IMR-90 (cell line): ENCODE results near the gene UBE3A. TPM values are rescaled to one million over a fixed set of nuclear protein-coding genes. Genes with fewer than 3 reads are reported as not detected.

ENCODE experiments used
- ATAC-seq: fragments of 200-7000 bp; cut with Tn5 transposase; 2 replicates; pipeline ENCODE4 v1.9.1; 2020; ENCODE audit warnings: low read depth, mild to moderate bottlenecking, moderate library complexity
- BruUV-seq: library from RNA; stranded (reverse); fragments of 400-500 nt; replicated peaks from 2 replicates; lab custom pipeline; 2021; lab: Mats Ljungman, UMichigan
- CTCF ChIA-PET: fragments of 300-600 bp; formaldehyde crosslinking; extraction: SDS; loops from one replicate; lab custom pipeline; 2021; ENCODE audit warnings: antibody characterized with exemption; lab: Yijun Ruan, JAX
- POLR2A ChIA-PET: fragments of 300-600 bp; sonication (Branson Sonifier 250); formaldehyde crosslinking; loops from one replicate; lab custom pipeline; 2022; ENCODE audit warnings: antibody characterized with exemption; ENCODE audit not compliant: unreplicated experiment; lab: Charles Lee
- DNase-seq: peaks from one replicate; pipeline ENCODE4 v3.0.0; 2013
- H2AFZ ChIP-seq: replicated peaks from 2 replicates; pipeline ENCODE3; 2013; ENCODE audit warnings: low read length, mild to moderate bottlenecking; ENCODE audit not compliant: poor library complexity
- H2AK5ac ChIP-seq: 2 replicates; pipeline ENCODE4 v1.6.1; 2013; ENCODE audit warnings: low read depth, low read length, inconsistent platforms
- H2AK9ac ChIP-seq: replicated peaks from 2 replicates; pipeline ENCODE3; 2013; ENCODE audit warnings: mild to moderate bottlenecking, low read depth, low read length, moderate library complexity; ENCODE audit not compliant: poor library complexity
- H2BK120ac ChIP-seq: 2 replicates; pipeline ENCODE4 v1.6.1; 2013; ENCODE audit warnings: low read depth, low read length, inconsistent platforms
- H2BK15ac ChIP-seq: 3 replicates; pipeline ENCODE4 v1.6.1; 2013; ENCODE audit warnings: low read depth, low read length, inconsistent platforms
- H2BK20ac ChIP-seq: 2 replicates; pipeline ENCODE4 v1.6.1; 2013; ENCODE audit warnings: low read depth, mild to moderate bottlenecking, inconsistent platforms, low read length, moderate library complexity
- H2BK5ac ChIP-seq: 2 replicates; pipeline ENCODE4 v1.6.1; 2013; ENCODE audit warnings: mild to moderate bottlenecking, low read depth, low read length, inconsistent platforms; ENCODE audit not compliant: poor library complexity, severe bottlenecking
- H3K14ac ChIP-seq: replicated peaks from 2 replicates; pipeline ENCODE4 v1.6.1; 2013; ENCODE audit warnings: low read depth, low read length, inconsistent platforms
- H3K18ac ChIP-seq: 2 replicates; pipeline ENCODE4 v1.6.1; 2013; ENCODE audit warnings: low read depth, low read length, control low read depth
- H3K23ac ChIP-seq: 2 replicates; pipeline ENCODE4 v1.6.1; 2013; ENCODE audit warnings: low read depth, low read length, inconsistent platforms
- H3K27ac ChIP-seq: 2 replicates; pipeline ENCODE4 v1.5.1; 2013; ENCODE audit warnings: mild to moderate bottlenecking, control low read depth, low read length; ENCODE audit not compliant: insufficient read depth
- H3K27me3 ChIP-seq: 2 replicates; pipeline ENCODE4 v1.6.1; 2013; ENCODE audit warnings: low read length; ENCODE audit not compliant: control insufficient read depth, insufficient read depth
- H3K36me3 ChIP-seq: 2 replicates; pipeline ENCODE4 v1.6.1; 2013; ENCODE audit warnings: low read length, mixed read lengths; ENCODE audit not compliant: control insufficient read depth, insufficient read depth
- H3K4ac ChIP-seq: 2 replicates; pipeline ENCODE4 v1.6.1; 2013; ENCODE audit warnings: low read depth, low read length, inconsistent platforms
- H3K4me1 ChIP-seq: 2 replicates; pipeline ENCODE4 v1.6.1; 2013; ENCODE audit warnings: low read length, mixed read lengths; ENCODE audit not compliant: control insufficient read depth, insufficient read depth
- H3K4me2 ChIP-seq: 2 replicates; pipeline ENCODE4 v1.6.1; 2013; ENCODE audit warnings: low read depth, mild to moderate bottlenecking, control low read depth, low read length, moderate library complexity
- H3K4me3 ChIP-seq: 2 replicates; pipeline ENCODE4 v1.5.1; 2013; ENCODE audit warnings: low read depth, mild to moderate bottlenecking, control low read depth, low read length, moderate library complexity; ENCODE audit not compliant: insufficient read depth
- H3K56ac ChIP-seq: 2 replicates; pipeline ENCODE4 v1.6.1; 2013; ENCODE audit warnings: low read length, inconsistent platforms; ENCODE audit not compliant: insufficient read depth; ENCODE audit errors: extremely low read depth
- H3K79me1 ChIP-seq, 2 experiments: 2 replicates each; pipeline ENCODE4 v1.6.1; 2013; ENCODE audit warnings: low read length in 2 of 2, inconsistent platforms in 1 of 2, low read depth in 1 of 2
- H3K9ac ChIP-seq: 2 replicates; pipeline ENCODE4 v1.6.1; 2013; ENCODE audit warnings: low read depth, low read length, control low read depth
- H3K9me1 ChIP-seq: 2 replicates; pipeline ENCODE4 v1.6.1; 2013; ENCODE audit warnings: low read length, inconsistent platforms; ENCODE audit not compliant: insufficient read depth
- H3K9me3 ChIP-seq: 2 replicates; pipeline ENCODE4 v1.6.1; 2013; ENCODE audit warnings: low read length; ENCODE audit not compliant: control insufficient read depth, insufficient read depth
- H4K20me1 ChIP-seq: 2 replicates; pipeline ENCODE4 v1.6.1; 2013; ENCODE audit warnings: low read length, inconsistent platforms; ENCODE audit not compliant: insufficient read depth
- H4K5ac ChIP-seq: 2 replicates; pipeline ENCODE4 v1.6.1; 2013; ENCODE audit warnings: mild to moderate bottlenecking, low read depth, low read length, control low read depth
- H4K8ac ChIP-seq, 2 experiments: 2 replicates each; pipeline ENCODE4 v1.6.1; 2013; ENCODE audit warnings: low read depth in 2 of 2, low read length in 2 of 2, control low read depth in 1 of 2, inconsistent platforms in 1 of 2
- H4K91ac ChIP-seq: 2 replicates; pipeline ENCODE4 v1.6.1; 2013; ENCODE audit warnings: low read depth, low read length, inconsistent platforms; ENCODE audit not compliant: insufficient read depth
- BHLHE40 ChIP-seq: fragments of 150-350 bp; IDR thresholded peaks from 2 replicates; pipeline ENCODE4 v1.6.1; 2016; ENCODE audit warnings: mild to moderate bottlenecking, low read depth, low read length
- CTCF ChIP-seq: conservative IDR thresholded peaks from 2 replicates; pipeline ENCODE4 v1.5.1; 2012; ENCODE audit warnings: mild to moderate bottlenecking, low read depth, low read length, improper control_type of control experiment
- MAFK ChIP-seq: IDR thresholded peaks from 2 replicates; pipeline ENCODE4 v1.6.1; 2012; ENCODE audit warnings: low read depth, low read length, improper control_type of control experiment
- MAZ ChIP-seq: IDR thresholded peaks from 2 replicates; pipeline ENCODE4 v1.6.1; 2012; ENCODE audit warnings: low read depth, mild to moderate bottlenecking, low read length, improper control_type of control experiment, moderate library complexity, borderline replicate concordance
- NFE2L2 ChIP-seq: fragments of 150-350 bp; IDR thresholded peaks from 2 replicates; pipeline ENCODE4 v1.6.1; 2016; ENCODE audit warnings: low read depth, mild to moderate bottlenecking, low read length
- RFX5 ChIP-seq: IDR thresholded peaks from 2 replicates; pipeline ENCODE4 v1.8.0; 2012; ENCODE audit warnings: low read depth, mild to moderate bottlenecking, low read length, moderate library complexity
- WGBS, 2 experiments: methylation state at CpG; one replicate each; pipeline versions ENCODE4 v1.1.5 to v1.1.7; 2013; ENCODE audit warnings: missing lambda C conversion rate in 2 of 2; ENCODE audit not compliant: insufficient read length in 1 of 2; ENCODE audit errors: extremely low coverage in 2 of 2; 5-methylcytosine and 5-hydroxymethylcytosine counted together
- dilution Hi-C: fragments of 300-500 bp; cut with HindIII; formaldehyde crosslinking; loops from one replicate; pipeline ENCODE4 v1.14.3; 2018; ENCODE audit warnings: low sequenced_read_pairs; ENCODE audit not compliant: unreplicated experiment
- in situ Hi-C: fragments of 300-500 bp; cut with MboI; formaldehyde crosslinking; loops from 3 replicates; pipeline ENCODE4 v1.14.3; 2019; ENCODE audit warnings: low sequenced_read_pairs, inconsistent platforms, mixed read lengths
- intact Hi-C: fragments of 100-400 bp; cut with micrococcal nuclease; formaldehyde crosslinking; loops from 2 replicates; pipeline ENCODE4 v1.10.0; 2022
- polyA plus RNA-seq, 3 experiments: library from polyadenylated mRNA; depleted of rRNA; stranded (reverse); fragments of >200 nt; gene quantifications; 2 replicates each; pipeline ENCODE4 v1.2.3, GENCODE V29; 2012; ENCODE audit warnings: low replicate concordance in 1 of 3
- total RNA-seq: library from RNA; depleted of rRNA; stranded (reverse); fragments of >200 nt; gene quantifications from 2 replicates; pipeline ENCODE4 v1.2.3, GENCODE V29; 2012

UBE3A gene
- total and polyA plus RNA-seq, 2 of the 4 experiments (the other 2 are of a cell fraction): 19.3 to 53.2 TPM

DNA sequence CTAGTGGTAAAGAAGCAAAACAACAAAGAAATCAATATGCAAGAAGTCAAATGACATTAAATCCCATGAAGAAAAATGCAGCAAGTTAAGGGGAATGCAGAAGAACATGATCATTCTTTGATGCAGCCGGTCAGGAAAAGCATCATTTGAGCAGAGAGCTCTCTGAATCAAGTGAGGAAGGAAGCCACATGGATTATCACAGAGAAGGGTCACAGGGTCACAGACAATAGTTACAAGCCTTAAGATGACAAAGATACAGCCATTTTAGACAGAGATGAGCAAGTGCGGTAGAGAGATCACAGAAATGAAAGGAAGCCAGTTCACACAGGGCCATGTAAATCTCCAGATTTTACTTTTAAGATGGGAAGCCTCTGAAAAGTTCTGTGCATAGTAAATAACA, 43.9 kb downstream of the UBE3A start:
- no peak for ATAC-seq
- H3K4me2 ChIP-seq: no peak overlapping the region
- BruUV-seq: no TSS peak
- dilution Hi-C loops (no loop called here), intact Hi-C loops (no loop called here), in situ Hi-C loops (loop anchor here (5.0 kb wide), 1 partner anchor 38 kb away; no protein-coding TSS in a partner anchor)
- H3K27me3 ChIP-seq: no peaks in the 10 kb centered on the region
- no peak overlapping the region for H3K56ac ChIP-seq
- CTCF ChIA-PET: no interaction called here
- H3K9me1 ChIP-seq: no peaks in the 10 kb centered on the region
- POLR2A ChIA-PET: no interaction called here
- no peak overlapping the region for H2AK5ac ChIP-seq
- WGBS, 2 experiments: 100% methylated on average over 1 of the region's 2 CpGs; no CpG with 5 or more reads in 1 of the 2 experiments
- H3K4me3 ChIP-seq: no peak overlapping the region
- no peak overlapping the region for H3K14ac ChIP-seq
- no peak overlapping the region for H3K23ac ChIP-seq
- no peak overlapping the region for H3K4ac ChIP-seq
- no peak overlapping the region for H2AK9ac ChIP-seq
- H2AFZ ChIP-seq: no peak overlapping the region
- H2BK20ac ChIP-seq: no peak overlapping the region
- H3K27ac ChIP-seq: no peak overlapping the region
- H3K9me3 ChIP-seq: no peaks in the 10 kb centered on the region
- H3K36me3 ChIP-seq: peaks cover 3% of the 10 kb centered on the region; the same call in 1 of the 2 replicates
- H3K4me1 ChIP-seq: peaks cover 2% of the 10 kb centered on the region; the same call in 1 of the 2 replicates
- H4K5ac ChIP-seq: no peak overlapping the region
- H3K18ac ChIP-seq: no peak overlapping the region
- peaks cover 37 to 58% of the 10 kb centered on the region in 2 experiments for H3K79me1 ChIP-seq
- no peak overlapping the region for H4K8ac ChIP-seq
- TF ChIP-seq MAFK: no peak
- TF ChIP-seq RFX5: no peak
- no peak for TF ChIP-seq BHLHE40
- no peak for TF ChIP-seq CTCF
- no peak for TF ChIP-seq MAZ
- no peak for TF ChIP-seq NFE2L2
- H4K91ac ChIP-seq: no peak overlapping the region
- H4K20me1 ChIP-seq: peaks cover 22% of the 10 kb centered on the region; the same call in 1 of the 2 replicates
- no peak overlapping the region for H2BK15ac ChIP-seq
- H2BK5ac ChIP-seq: no peak overlapping the region
- no peak overlapping the region for H3K9ac ChIP-seq
- DNase-seq: no peak
- no peak overlapping the region for H2BK120ac ChIP-seq
